ENCODE results near the gene CFAP68.

Gene CFAP68

GRCh38 chr11:111878849-111879636 is at the start of gene CFAP68, which contains the start of gene FDXACB1:
CFAP68 (plus strand) TSS chr11:111879541; CDS start chr11:111879561, 20 bp downstream.
FDXACB1 (minus strand) TSS chr11:111879165; CDS start chr11:111879132, 33 bp downstream.
- peak; percentile 93 to 94 for DNase-seq (ENCODE audit: low read depth in 2 of 2)

GRCh38 chr11:111833524-111833923 is 45.8 kb upstream of the CFAP68 start:
- DNase-seq (ENCODE audit: low read depth in 2 of 2), result no peak

DNA sequence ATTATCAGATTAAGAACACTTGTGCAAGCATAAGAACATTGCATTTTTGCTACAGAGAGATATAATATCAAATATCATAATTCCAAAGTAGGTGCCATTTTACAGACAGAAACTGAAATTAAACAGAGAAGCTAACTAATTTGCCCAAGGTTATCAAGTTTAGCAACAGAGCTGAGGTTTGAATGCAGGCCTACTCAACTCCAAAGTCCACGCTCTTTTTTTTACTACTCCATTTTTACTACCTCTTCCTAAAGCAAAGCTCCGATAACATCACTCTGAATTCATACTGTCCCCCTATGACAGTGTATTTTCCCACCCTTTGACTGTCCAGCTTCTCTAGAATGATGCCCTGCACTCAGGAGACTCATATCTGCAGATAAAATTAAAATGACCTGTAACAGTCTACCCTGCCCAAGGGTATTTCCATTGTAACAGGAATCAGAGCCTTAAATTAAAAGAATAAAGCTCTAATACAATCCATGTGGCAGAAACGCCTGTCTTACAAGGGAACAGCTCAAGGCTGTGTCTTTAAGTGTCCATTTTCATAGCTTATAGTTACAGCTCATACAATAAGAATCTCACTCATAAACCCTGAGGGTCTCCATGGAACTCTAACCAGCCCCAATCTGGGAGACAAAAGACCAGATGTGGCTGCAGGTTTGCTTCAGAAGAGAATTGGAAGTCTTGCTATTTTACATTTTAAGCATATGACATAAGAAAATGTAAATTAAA is 44.7 kb upstream of the CFAP68 start:
- DNase-seq (ENCODE audit: low read depth in 2 of 2), result no peak

- no peak for DNase-seq (ENCODE audit: low read depth in 2 of 2)
These were observed 43.7 kb upstream of the CFAP68 start for GRCh38 chr11:111835665-111836064.

DNA sequence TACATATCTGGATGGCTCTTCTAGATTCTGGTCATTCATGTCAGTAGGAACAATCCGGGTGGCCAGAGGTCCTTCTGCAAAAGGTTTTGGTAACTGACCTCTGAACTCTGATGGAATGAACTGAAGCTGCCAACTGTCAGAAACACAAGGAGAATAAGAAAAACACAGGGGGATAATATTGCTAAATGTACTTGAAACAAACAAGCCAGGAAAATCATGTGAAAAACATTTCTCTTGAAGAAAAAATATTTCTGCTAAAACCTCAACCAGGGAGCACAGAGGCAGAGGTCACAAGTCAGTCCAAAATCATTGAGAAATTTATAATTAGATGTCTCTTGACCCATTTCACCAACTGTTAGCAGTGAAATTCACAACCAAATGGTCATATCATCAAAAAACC is 43.2 kb upstream of the CFAP68 start:
- no peak for DNase-seq (ENCODE audit: low read depth in 2 of 2)

DNA sequence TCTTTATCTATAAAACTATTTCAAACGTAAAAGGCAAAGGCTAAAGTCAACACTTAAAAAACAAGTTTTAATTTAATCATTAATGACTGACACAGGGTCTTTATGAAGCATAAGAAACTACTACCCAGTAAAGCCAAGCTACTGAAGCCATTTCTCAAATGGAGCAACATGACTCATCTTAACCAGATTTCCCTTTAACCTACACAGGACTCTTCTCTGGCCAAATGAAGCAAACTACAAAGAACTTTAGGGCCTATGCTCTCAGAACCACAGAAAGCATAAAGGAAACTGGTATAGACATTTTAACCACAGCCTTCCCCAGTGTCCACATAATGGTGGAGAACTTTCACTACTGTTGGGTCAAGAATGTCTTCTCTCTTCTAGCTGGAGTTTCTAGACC is 42.6 kb upstream of the CFAP68 start:
- DNase-seq (ENCODE audit: low read depth in 2 of 2), result no peak

- no peak for DNase-seq (ENCODE audit: low read depth in 2 of 2)
These were observed 41.9 kb upstream of the CFAP68 start for GRCh38 chr11:111837366-111837891.

DNA sequence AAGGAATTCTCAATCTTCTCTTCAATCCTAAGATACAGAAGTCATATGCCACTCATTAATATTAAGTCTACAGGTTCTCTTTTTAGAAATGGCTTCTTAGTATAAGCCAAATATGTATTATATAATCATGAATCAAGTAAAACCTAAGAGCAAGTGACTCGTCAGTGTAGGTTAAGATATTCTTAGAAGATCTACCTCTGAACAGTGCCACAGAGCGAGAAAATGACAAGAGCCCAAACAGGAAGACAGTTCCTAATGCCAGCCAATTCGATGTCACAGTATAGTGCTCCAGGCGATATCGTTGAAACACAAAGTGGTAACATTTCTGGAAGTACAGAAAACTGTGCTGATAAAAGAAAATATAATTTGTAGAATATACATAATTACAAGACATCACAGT is 41.3 kb upstream of the CFAP68 start:
- DNase-seq (ENCODE audit: low read depth in 2 of 2), result no peak

- no peak for DNase-seq (ENCODE audit: low read depth in 2 of 2)
These were observed 39.2 kb upstream of the CFAP68 start for GRCh38 chr11:111840143-111840542.

GRCh38 chr11:111841370-111842053 is 37.8 kb upstream of the CFAP68 start:
- peak; percentile 71 to 76 for DNase-seq (ENCODE audit: low read depth in 2 of 2)

GRCh38 chr11:111843661-111844060 is 35.7 kb upstream of the CFAP68 start:
- no peak for DNase-seq (ENCODE audit: low read depth in 2 of 2)

GRCh38 chr11:111845276-111846028 is 33.9 kb upstream of the CFAP68 start:
- DNase-seq (ENCODE audit: low read depth in 2 of 2), result no peak

DNA sequence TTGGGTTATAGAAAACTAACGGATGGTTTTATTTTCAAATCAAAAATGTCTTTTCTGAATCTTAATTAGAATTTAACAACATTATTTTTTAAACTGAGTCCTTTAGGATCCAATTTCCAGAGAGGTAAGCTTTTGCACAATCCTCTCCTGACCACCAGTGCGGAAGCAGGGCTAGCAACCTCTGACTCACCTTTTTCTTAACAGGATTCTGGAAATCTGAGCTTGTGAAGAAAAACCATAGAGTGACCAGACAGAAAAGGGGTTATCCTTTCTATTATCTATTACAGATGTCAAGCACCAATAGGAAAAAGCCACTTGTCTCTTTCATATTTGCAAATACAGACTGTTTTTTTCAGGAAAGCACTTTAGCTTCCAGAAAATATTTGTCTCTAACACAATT is 33.3 kb upstream of the CFAP68 start:
- DNase-seq (ENCODE audit: low read depth in 2 of 2), result no peak

DNA sequence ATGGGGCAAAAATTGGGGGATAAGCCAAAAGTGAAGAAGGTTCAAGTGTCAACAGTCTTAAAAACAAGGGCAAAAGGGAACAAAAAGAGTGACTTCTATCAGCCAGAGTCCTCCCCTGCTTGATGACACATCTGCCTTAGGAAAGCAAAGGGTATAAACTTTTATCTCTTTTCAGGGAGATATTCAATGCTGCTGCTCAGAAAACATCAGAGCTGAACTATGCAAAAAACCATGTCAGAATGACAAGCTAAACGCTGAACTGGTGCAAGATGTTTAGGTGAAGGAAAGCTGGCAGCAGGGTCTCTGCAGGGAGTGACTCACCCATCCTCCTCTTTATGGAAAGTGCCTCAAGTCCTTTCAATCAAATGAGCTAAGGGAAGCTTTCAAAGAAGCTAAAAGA is 32.7 kb upstream of the CFAP68 start:
- DNase-seq (ENCODE audit: low read depth in 2 of 2), result no peak

GRCh38 chr11:111849631-111850030 is 29.7 kb upstream of the CFAP68 start:
- no peak for DNase-seq (ENCODE audit: low read depth in 2 of 2)

- DNase-seq (ENCODE audit: low read depth in 2 of 2), result no peak
These were observed 28.3 kb upstream of the CFAP68 start for GRCh38 chr11:111851067-111851466.

- no peak for DNase-seq (ENCODE audit: low read depth in 2 of 2)
These were observed 27.7 kb upstream of the CFAP68 start for GRCh38 chr11:111851636-111852035.

DNA sequence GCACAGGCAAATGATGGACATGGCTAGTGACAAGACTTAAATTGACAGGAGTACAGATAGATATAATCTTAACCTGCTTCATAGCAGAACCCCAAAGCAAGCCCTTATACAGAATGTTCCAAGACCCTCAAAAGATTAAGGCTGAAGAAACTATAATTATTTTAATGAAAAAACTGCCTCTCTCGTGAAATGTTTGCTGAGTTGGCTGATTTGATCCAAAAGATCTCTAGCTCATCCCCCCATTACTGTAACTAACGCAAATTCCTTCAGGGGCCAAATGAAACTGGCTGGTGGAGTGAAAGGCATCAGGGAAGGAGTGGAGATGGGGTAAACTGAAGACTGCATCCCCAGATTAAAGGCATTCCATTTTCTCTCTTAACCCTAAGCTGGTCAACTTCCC is 27.2 kb upstream of the CFAP68 start:
- DNase-seq (ENCODE audit: low read depth in 2 of 2), result no peak

- DNase-seq (ENCODE audit: low read depth in 2 of 2), result no peak
These were observed 23.8 kb upstream of the CFAP68 start for GRCh38 chr11:111855506-111855905.

DNA sequence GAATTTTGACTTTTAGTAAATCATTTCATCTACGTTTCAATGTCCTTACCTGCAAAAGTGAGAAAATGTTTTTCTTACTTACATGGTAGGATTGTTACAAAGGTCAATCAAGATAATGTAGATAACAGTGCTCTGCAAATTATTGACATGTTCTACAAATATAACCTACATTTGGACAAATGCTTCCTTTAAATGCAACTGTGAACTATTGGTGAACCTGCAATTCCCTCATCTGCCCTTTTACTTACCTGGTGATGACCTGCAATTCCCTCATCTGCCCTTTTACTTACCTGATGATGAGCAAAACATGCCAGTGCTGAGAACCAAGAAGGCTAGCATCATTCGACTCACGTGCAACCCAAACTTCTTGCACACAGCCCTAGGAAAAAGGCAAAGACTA is 19.1 kb upstream of the CFAP68 start:
- no peak for DNase-seq (ENCODE audit: low read depth in 2 of 2)

DNA sequence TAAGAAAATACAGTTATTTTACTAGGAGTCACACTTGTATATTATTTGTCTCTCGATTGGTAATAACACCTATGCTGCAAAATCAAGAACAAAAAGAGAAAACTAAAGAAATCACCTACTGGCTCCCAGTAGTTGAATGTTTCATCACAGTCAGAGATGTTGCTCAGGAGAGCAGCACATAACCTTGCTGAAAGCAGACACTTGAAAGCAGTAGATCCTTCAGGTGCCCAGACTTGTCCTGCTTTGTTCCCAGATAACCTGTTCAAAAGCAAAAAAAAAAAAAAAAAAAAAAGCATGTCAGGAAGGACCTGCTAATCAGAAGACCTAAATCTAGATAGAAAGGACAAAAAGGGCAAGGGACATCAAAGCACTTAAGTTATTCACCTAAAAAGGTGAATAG is 9.2 kb upstream of the CFAP68 start:
- DNase-seq (ENCODE audit: low read depth in 2 of 2), result no peak

DNA sequence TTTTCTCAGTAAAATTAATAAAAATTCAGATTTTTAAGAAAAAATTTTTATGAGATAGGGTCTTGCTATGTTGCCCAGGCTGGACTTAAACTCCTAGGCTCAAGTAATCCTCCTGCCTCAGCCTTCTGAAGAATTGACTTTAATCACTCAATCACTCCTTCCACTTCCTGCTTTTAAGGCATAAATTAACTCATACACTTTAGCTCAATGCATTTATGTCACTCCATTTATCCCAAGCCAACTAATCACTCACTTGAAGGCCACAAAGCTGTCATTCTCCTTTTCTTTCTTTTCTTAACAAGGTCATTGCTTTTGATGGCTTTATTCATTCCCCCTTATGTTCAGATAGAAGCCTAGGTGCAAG is 8.8 kb upstream of the CFAP68 start:
- DNase-seq (ENCODE audit: low read depth in 2 of 2), result no peak

Measured in stimulated activated CD4-positive, alpha-beta T cell treated with anti-CD3 and anti-CD28 coated beads, Interleukin-15, amount 100 ng/mL, for 48 hours (primary cell).